ENCODE data around the gene KRTAP9-2. TPM values are rescaled to one million over a fixed set of nuclear protein-coding genes. Genes with fewer than 3 reads are reported as not detected.
"Not testable (repeated sequence)": the region's sequence is repeated elsewhere in the genome, so short reads cannot be mapped to it uniquely, and the experiment has no call there.

The KRTAP9-2 gene
- total RNA-seq, 1 donor from 2014 or later = not detected

DNA sequence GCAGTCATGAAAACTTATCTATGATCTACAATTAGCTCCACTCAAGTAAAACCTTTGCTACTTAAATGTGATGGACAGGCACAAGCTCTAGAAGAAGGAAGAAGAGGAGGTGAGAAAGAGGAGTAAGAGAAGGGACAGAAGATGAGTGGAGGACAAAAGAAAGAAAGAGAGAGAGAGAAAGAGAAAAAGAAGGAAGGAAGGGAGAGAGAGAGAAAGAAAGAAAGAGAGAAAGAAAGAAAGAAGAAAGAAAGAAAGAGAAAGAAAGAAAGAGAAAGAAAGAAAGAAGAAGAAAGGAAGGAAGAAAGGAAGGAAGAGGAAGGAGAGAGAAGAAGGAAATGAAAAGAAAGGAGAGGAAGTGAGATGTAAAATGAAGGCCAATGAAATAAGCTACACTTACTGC is 3.6 kb downstream of the KRTAP9-2 start:
- no peaks in the 10 kb centered on the region for H3K4me1 ChIP-seq
- Mint-ChIP-seq H3K36me3 (no peaks in the 10 kb centered on the region), H3K4me1 (no peaks in the 10 kb centered on the region), H3K27ac (no peak overlapping the region), H3K4me3 (no peak overlapping the region), H3K27me3 (ENCODE audit: insufficient read depth, low read depth) (peaks cover 5% of the 10 kb centered on the region), H3K9me3 (no peaks in the 10 kb centered on the region)
- no peak overlapping the region for H2AFZ ChIP-seq (replicated peaks)
- no peaks in the 10 kb centered on the region for H3K79me2 ChIP-seq (ENCODE audit: low read depth)
- H3K4me3 ChIP-seq = no peak overlapping the region
- H3K4me2 ChIP-seq = no peak overlapping the region
- H3K36me3 ChIP-seq = no peaks in the 10 kb centered on the region
- no peaks in the 10 kb centered on the region for H3K27me3 ChIP-seq
- no peak for TF ChIP-seq EZH2phosphoT487 (IDR thresholded peaks at IDR 0.05)
- TF ChIP-seq, protein P1, sequence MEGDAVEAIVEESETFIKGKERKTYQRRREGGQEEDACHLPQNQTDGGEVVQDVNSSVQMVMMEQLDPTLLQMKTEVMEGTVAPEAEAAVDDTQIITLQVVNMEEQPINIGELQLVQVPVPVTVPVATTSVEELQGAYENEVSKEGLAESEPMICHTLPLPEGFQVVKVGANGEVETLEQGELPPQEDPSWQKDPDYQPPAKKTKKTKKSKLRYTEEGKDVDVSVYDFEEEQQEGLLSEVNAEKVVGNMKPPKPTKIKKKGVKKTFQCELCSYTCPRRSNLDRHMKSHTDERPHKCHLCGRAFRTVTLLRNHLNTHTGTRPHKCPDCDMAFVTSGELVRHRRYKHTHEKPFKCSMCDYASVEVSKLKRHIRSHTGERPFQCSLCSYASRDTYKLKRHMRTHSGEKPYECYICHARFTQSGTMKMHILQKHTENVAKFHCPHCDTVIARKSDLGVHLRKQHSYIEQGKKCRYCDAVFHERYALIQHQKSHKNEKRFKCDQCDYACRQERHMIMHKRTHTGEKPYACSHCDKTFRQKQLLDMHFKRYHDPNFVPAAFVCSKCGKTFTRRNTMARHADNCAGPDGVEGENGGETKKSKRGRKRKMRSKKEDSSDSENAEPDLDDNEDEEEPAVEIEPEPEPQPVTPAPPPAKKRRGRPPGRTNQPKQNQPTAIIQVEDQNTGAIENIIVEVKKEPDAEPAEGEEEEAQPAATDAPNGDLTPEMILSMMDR (IDR thresholded peaks at IDR 0.05) = no peak
- no peak for TF ChIP-seq EZH2 (IDR thresholded peaks at IDR 0.05)
- DNase-seq (ENCODE audit: low spot score) = no peak
- no peaks in the 10 kb centered on the region for H4K20me1 ChIP-seq (ENCODE audit: low read depth)
- no peaks in the 10 kb centered on the region for H3F3A ChIP-seq (ENCODE audit: low read depth)
- no peak overlapping the region for H3K27ac ChIP-seq
- no peaks in the 10 kb centered on the region for H3K9me3 ChIP-seq (ENCODE audit: low read depth)
- no peak overlapping the region for H3K9ac ChIP-seq

DNA sequence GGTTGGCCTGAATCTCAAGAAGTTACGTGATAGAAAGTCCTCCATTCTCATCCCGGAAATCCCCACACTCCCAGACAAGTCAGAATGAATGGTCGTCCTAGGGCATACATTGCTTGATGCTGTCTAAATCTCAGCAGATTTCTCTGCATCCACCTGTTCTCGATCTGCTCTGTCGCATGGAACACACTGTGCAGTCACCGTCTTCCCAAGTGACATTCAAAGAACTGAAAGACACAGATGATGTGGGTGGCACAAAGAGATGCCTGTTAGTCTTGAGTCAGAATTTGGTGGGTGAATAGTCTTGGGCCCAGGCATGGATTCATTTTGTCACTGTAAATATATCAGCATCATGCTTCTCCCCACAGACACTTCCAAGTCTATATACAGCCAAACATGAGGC is 5.3 kb downstream of the KRTAP9-2 start:
- H2AFZ ChIP-seq (replicated peaks) = no peak overlapping the region
- DNase-seq (ENCODE audit: low spot score) = no peak
- H3K27me3 ChIP-seq = no peaks in the 10 kb centered on the region
- no peak overlapping the region for H3K4me2 ChIP-seq
- no peaks in the 10 kb centered on the region for H3F3A ChIP-seq (ENCODE audit: low read depth)
- no peak overlapping the region for H3K9ac ChIP-seq
- Mint-ChIP-seq H3K4me3 (no peak overlapping the region), H3K27me3 (ENCODE audit: insufficient read depth, low read depth) (peaks cover 5% of the 10 kb centered on the region), H3K9me3 (no peaks in the 10 kb centered on the region), H3K27ac (no peak overlapping the region), H3K36me3 (no peaks in the 10 kb centered on the region), H3K4me1 (no peaks in the 10 kb centered on the region)
- no peaks in the 10 kb centered on the region for H3K9me3 ChIP-seq (ENCODE audit: low read depth)
- H3K36me3 ChIP-seq = no peaks in the 10 kb centered on the region
- H3K4me1 ChIP-seq = no peaks in the 10 kb centered on the region
- no peak overlapping the region for H3K27ac ChIP-seq
- H4K20me1 ChIP-seq (ENCODE audit: low read depth) = no peaks in the 10 kb centered on the region
- no peaks in the 10 kb centered on the region for H3K79me2 ChIP-seq (ENCODE audit: low read depth)
- no peak overlapping the region for H3K4me3 ChIP-seq
- TF ChIP-seq, protein P1 (IDR thresholded peaks at IDR 0.05) = no peak
- TF ChIP-seq EZH2phosphoT487 (IDR thresholded peaks at IDR 0.05) (no peak), EZH2 (IDR thresholded peaks at IDR 0.05) (no peak)

DNA sequence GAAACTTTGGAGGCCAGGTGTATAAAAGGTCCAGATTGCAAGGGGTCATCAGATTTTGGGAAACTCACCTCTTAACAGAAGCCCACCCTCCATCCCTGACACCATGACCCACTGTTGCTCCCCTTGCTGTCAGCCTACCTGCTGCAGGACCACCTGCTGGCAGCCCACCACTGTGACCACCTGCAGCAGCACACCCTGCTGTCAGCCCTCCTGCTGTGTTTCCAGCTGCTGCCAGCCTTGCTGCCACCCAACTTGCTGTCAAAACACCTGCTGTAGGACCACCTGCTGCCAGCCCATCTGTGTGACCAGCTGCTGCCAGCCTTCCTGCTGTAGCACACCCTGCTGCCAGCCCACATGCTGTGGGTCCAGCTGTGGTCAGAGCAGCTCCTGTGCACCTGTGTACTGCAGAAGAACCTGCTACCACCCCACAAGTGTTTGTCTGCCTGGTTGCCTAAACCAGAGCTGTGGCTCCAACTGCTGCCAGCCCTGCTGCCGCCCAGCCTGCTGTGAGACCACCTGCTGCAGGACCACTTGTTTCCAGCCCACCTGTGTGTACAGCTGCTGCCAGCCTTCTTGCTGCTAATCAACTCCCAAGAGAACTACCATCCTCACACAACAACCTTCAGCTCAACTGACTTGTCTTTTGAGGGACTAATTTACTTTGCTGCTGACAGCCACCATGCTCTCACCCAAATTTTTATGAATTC is 6.1 kb downstream of the KRTAP9-2 start, which contains the start of gene KRTAP9-3:
TSS of gene KRTAP9-3 (plus strand) at position 51 of the 707 bp plus-strand sequence. CDS start at position 104, 53 bp downstream.
- H3K36me3 ChIP-seq; H3K4me3 ChIP-seq; H3K9me3 Mint-ChIP-seq; H3K9ac ChIP-seq; H3K27me3 Mint-ChIP-seq (ENCODE audit: insufficient read depth, low read depth); H3K9me3 ChIP-seq (ENCODE audit: low read depth); H3K36me3 Mint-ChIP-seq; H3K4me1 Mint-ChIP-seq; H4K20me1 ChIP-seq (ENCODE audit: low read depth); H3K79me2 ChIP-seq (ENCODE audit: low read depth); H3K27ac ChIP-seq; H2AFZ ChIP-seq (replicated peaks); H3K4me1 ChIP-seq; H3K27me3 ChIP-seq; H3K4me2 ChIP-seq; H3K4me3 Mint-ChIP-seq; DNase-seq (ENCODE audit: low spot score); H3K27ac Mint-ChIP-seq; H3F3A ChIP-seq (ENCODE audit: low read depth): not testable (repeated sequence)

DNA sequence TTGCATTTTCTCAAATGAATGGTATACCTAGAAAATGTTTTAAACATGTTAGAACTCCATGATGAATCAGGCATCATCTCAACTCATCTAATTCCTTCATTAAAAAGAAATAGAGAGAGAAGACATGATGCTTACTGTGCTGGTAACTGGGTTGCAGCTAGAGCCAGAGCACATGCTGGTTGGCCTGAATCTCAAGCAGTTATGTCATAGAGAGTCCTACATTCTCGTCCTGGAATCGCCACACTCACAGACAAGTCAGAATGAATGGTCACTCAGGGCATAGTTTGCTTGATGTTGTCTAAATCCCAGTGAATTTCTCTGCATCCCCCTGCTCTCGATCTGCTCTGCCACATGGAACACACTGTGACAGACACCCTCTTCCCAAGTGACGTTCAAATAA is 10.7 kb downstream of the KRTAP9-2 start:
- H3K4me1 ChIP-seq; H3K4me3 ChIP-seq; H3K4me2 ChIP-seq; H3K36me3 ChIP-seq; DNase-seq (ENCODE audit: low spot score); H3K79me2 ChIP-seq (ENCODE audit: low read depth); H3F3A ChIP-seq (ENCODE audit: low read depth); H3K27me3 ChIP-seq; H2AFZ ChIP-seq (replicated peaks); H3K36me3 Mint-ChIP-seq; H3K9me3 Mint-ChIP-seq; H4K20me1 ChIP-seq (ENCODE audit: low read depth); H3K9me3 ChIP-seq (ENCODE audit: low read depth); H3K27ac ChIP-seq; H3K27ac Mint-ChIP-seq; H3K9ac ChIP-seq; H3K4me1 Mint-ChIP-seq; H3K27me3 Mint-ChIP-seq (ENCODE audit: insufficient read depth, low read depth); H3K4me3 Mint-ChIP-seq: not testable (repeated sequence)

DNA sequence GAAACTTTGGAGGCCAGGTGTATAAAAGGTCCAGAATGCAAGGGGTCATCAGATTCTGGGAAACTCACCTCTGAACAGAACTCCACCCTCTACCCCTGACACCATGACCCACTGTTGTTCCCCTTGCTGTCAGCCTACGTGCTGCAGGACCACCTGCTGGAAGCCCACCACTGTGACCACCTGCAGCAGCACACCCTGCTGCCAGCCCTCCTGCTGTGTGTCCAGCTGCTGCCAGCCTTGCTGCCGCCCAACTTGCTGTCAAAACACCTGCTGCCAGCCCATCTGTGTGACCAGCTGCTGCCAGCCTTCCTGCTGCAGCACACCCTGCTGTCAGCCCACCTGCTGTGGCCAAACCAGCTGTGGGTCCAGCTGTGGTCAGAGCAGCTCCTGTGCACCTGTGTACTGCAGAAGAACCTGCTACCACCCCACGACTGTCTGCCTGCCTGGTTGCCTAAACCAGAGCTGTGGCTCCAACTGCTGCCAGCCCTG is 11.5 kb downstream of the KRTAP9-2 start, which contains the start of gene KRTAP9-8:
TSS of gene KRTAP9-8 (plus strand) at position 51 of the 489 bp plus-strand sequence. CDS start at position 104, 53 bp downstream.
- not testable (repeated sequence) for H3K4me3 ChIP-seq; H3K27me3 Mint-ChIP-seq (ENCODE audit: insufficient read depth, low read depth); H4K20me1 ChIP-seq (ENCODE audit: low read depth); DNase-seq (ENCODE audit: low spot score); H3K4me1 Mint-ChIP-seq; H3K36me3 ChIP-seq; H3K9me3 Mint-ChIP-seq; H3K79me2 ChIP-seq (ENCODE audit: low read depth); H3K4me3 Mint-ChIP-seq; H3F3A ChIP-seq (ENCODE audit: low read depth); H3K27ac Mint-ChIP-seq; H3K27me3 ChIP-seq; H2AFZ ChIP-seq (replicated peaks); H3K9me3 ChIP-seq (ENCODE audit: low read depth); H3K36me3 Mint-ChIP-seq; H3K9ac ChIP-seq; H3K27ac ChIP-seq; H3K4me2 ChIP-seq; H3K4me1 ChIP-seq

DNA sequence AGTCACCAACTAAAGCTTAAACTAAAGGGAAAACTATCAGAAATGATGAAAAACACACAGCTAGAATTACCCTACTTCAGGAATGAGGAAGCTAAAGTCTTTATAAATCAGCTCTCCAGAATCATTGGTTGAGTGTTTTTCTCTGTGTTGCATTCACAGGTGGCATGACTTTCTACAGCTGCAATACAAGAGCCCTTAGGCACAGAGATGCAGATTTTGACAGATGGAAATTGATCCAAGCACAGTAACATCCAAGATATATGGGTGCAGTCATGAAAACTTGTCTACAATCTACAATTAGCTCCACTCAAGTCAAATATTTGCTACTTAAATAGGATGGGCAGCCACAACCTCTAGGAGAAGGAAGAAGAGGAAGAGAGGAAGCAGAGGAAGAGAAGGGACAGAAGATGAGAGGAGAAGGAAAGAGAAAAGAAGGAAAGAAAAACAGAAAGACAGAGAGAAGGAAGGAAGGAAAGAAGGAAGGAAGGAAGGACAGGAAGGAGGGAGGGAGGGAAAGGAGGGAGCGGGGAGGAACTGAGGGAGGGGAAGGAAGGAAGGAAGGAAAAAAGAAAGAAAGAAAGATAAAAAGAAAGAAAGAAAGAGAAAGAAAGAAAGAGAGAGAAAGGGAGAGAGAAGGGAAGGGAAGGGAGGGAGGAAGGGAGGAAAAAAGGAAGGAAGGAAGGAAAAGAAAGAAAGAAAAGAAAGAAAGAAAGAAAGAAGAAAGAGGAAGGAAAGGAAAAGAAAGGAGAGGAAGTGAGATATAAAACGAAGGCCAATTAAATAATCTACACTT is 20.7 kb downstream of the KRTAP9-2 start:
- not testable (repeated sequence) for H3F3A ChIP-seq (ENCODE audit: low read depth); H3K36me3 ChIP-seq; H3K4me3 Mint-ChIP-seq; H3K9ac ChIP-seq; H3K4me1 Mint-ChIP-seq; H3K27me3 Mint-ChIP-seq (ENCODE audit: insufficient read depth, low read depth); H3K4me1 ChIP-seq; H4K20me1 ChIP-seq (ENCODE audit: low read depth); H3K27ac Mint-ChIP-seq; H3K4me2 ChIP-seq; H3K9me3 ChIP-seq (ENCODE audit: low read depth); H3K4me3 ChIP-seq; H3K27me3 ChIP-seq; H3K36me3 Mint-ChIP-seq; H2AFZ ChIP-seq (replicated peaks); H3K79me2 ChIP-seq (ENCODE audit: low read depth); H3K9me3 Mint-ChIP-seq; DNase-seq (ENCODE audit: low spot score); H3K27ac ChIP-seq
